ENCODE data around the gene TASP1.
"Not testable (repeated sequence)": the region's sequence is repeated elsewhere in the genome, so short reads cannot be mapped to it uniquely, and the experiment has no call there.

TASP1 gene

GRCh38 chr20:13654463-13655023, 15.8 kb upstream of the TASP1 start:
- DNase-seq (ENCODE audit: low read depth, low spot score) = no peak
- no peak overlapping the region for H3K4me3 ChIP-seq (ENCODE audit: low read length)

- H3K4me3 ChIP-seq (ENCODE audit: low read length) = no peak overlapping the region
These were observed 11.7 kb upstream of the TASP1 start for GRCh38 chr20:13650474-13650873.

GRCh38 chr20:13648291-13649228, 9.8 kb upstream of the TASP1 start:
- DNase-seq (ENCODE audit: low read depth, low spot score) = no peak
- H3K4me3 ChIP-seq (ENCODE audit: low read length) = no peak overlapping the region

More at GRCh38 chr20:13650474-13650873, 11.7 kb upstream of the TASP1 start:
- DNase-seq (ENCODE audit: low read depth, low spot score) = no peak

- DNase-seq (ENCODE audit: low read depth, low spot score) = no peak
- H3K4me3 ChIP-seq (ENCODE audit: low read length) = no peak overlapping the region
These were observed 5.3 kb upstream of the TASP1 start for GRCh38 chr20:13644010-13644409.

- H3K4me3 ChIP-seq (ENCODE audit: low read length) = peak overlapping the region; percentile 92
- DNase-seq (ENCODE audit: low read depth, low spot score) = no peak
These were observed 392 bp upstream of the TASP1 start for GRCh38 chr20:13639150-13639497.

- DNase-seq (ENCODE audit: low read depth, low spot score) = no peak
- H3K4me3 ChIP-seq (ENCODE audit: low read length) = peak overlapping the region; percentile 92
These were observed 603 bp downstream of the TASP1 start for GRCh38 chr20:13638162-13638495.

- no peak for DNase-seq (ENCODE audit: low read depth, low spot score)
- H3K4me3 ChIP-seq (ENCODE audit: low read length) = no peak overlapping the region
These were observed 6.3 kb downstream of the TASP1 start for GRCh38 chr20:13632431-13632830.

GRCh38 chr20:13627525-13627924, 11.2 kb downstream of the TASP1 start:
- not testable (repeated sequence) for DNase-seq (ENCODE audit: low read depth, low spot score); H3K4me3 ChIP-seq (ENCODE audit: low read length)

GRCh38 chr20:13626724-13627123, 12.0 kb downstream of the TASP1 start:
- DNase-seq (ENCODE audit: low read depth, low spot score) = no peak
- H3K4me3 ChIP-seq (ENCODE audit: low read length) = no peak overlapping the region

- no peak for DNase-seq (ENCODE audit: low read depth, low spot score)
- no peak overlapping the region for H3K4me3 ChIP-seq (ENCODE audit: low read length)
These were observed 13.3 kb downstream of the TASP1 start for GRCh38 chr20:13625304-13625979.

GRCh38 chr20:13619415-13619814, 19.3 kb downstream of the TASP1 start:
- H3K4me3 ChIP-seq (ENCODE audit: low read length) = not testable (repeated sequence)

GRCh38 chr20:13618456-13618855, 20.3 kb downstream of the TASP1 start:
- not testable (repeated sequence) for DNase-seq (ENCODE audit: low read depth, low spot score); H3K4me3 ChIP-seq (ENCODE audit: low read length)

More at GRCh38 chr20:13619415-13619814, 19.3 kb downstream of the TASP1 start:
- DNase-seq (ENCODE audit: low read depth, low spot score) = not testable (repeated sequence)

- not testable (repeated sequence) for H3K4me3 ChIP-seq (ENCODE audit: low read length); DNase-seq (ENCODE audit: low read depth, low spot score)
These were observed 21.1 kb downstream of the TASP1 start for GRCh38 chr20:13617585-13617984.

- DNase-seq (ENCODE audit: low read depth, low spot score); H3K4me3 ChIP-seq (ENCODE audit: low read length): not testable (repeated sequence)
These were observed 22.0 kb downstream of the TASP1 start for GRCh38 chr20:13616713-13617112.

- no peak overlapping the region for H3K4me3 ChIP-seq (ENCODE audit: low read length)
- no peak for DNase-seq (ENCODE audit: low read depth, low spot score)
These were observed 24.8 kb downstream of the TASP1 start for GRCh38 chr20:13613917-13614316.

- no peak overlapping the region for H3K4me3 ChIP-seq (ENCODE audit: low read length)
- DNase-seq (ENCODE audit: low read depth, low spot score) = no peak
These were observed 27.1 kb downstream of the TASP1 start for GRCh38 chr20:13611611-13612125.

- peak; percentile 51 for DNase-seq (ENCODE audit: low read depth, low spot score)
- no peak overlapping the region for H3K4me3 ChIP-seq (ENCODE audit: low read length)
These were observed 28.5 kb downstream of the TASP1 start for GRCh38 chr20:13610184-13610583.

- no peak overlapping the region for H3K4me3 ChIP-seq (ENCODE audit: low read length)
- no peak for DNase-seq (ENCODE audit: low read depth, low spot score)
These were observed 30.7 kb downstream of the TASP1 start for GRCh38 chr20:13608066-13608465.

GRCh38 chr20:13593423-13593822, 45.3 kb downstream of the TASP1 start:
- not testable (repeated sequence) for H3K4me3 ChIP-seq (ENCODE audit: low read length); DNase-seq (ENCODE audit: low read depth, low spot score)

GRCh38 chr20:13588049-13588448, 50.7 kb downstream of the TASP1 start:
- no peak for DNase-seq (ENCODE audit: low read depth, low spot score)
- no peak overlapping the region for H3K4me3 ChIP-seq (ENCODE audit: low read length)
